Measurements from ENCODE around the gene ACADVL.
"Not testable (repeated sequence)": the region's sequence is repeated elsewhere in the genome, so short reads cannot be mapped to it uniquely, and the experiment has no call there.

The ACADVL gene

GRCh38 chr17:7219812-7220592, at the start of gene ACADVL, which contains the start of gene DLG4:
ACADVL (plus strand) TSS chr17:7219938; CDS start chr17:7219985, 47 bp downstream.
DLG4 (minus strand) TSS chr17:7219836.
- DNase-seq = peak; percentile 60

GRCh38 chr17:7172522-7173191, 47.1 kb upstream of the ACADVL start:
- not testable (repeated sequence) for DNase-seq

GRCh38 chr17:7173687-7174602, 45.8 kb upstream of the ACADVL start:
- no peak for DNase-seq

- no peak for DNase-seq
Observed at GRCh38 chr17:7174603-7175326, 45.0 kb upstream of the ACADVL start.

GRCh38 chr17:7175330-7175733, 44.4 kb upstream of the ACADVL start:
- no peak for DNase-seq

- no peak for DNase-seq
Observed at GRCh38 chr17:7176107-7176840, 43.5 kb upstream of the ACADVL start.

- DNase-seq = no peak
Observed at GRCh38 chr17:7176841-7177190, 42.9 kb upstream of the ACADVL start.

GRCh38 chr17:7177191-7177953, 42.4 kb upstream of the ACADVL start:
- peak; percentile 18 for DNase-seq

- DNase-seq = no peak
Observed at GRCh38 chr17:7177954-7178477, 41.7 kb upstream of the ACADVL start.

GRCh38 chr17:7178973-7179316, 40.8 kb upstream of the ACADVL start:
- no peak for DNase-seq

GRCh38 chr17:7179317-7180254, 40.2 kb upstream of the ACADVL start, which contains the start of gene ASGR1:
ASGR1 (minus strand) TSS chr17:7179370; CDS start chr17:7178563, 807 bp downstream.
- no peak for DNase-seq

GRCh38 chr17:7182101-7182500, 37.6 kb upstream of the ACADVL start:
- DNase-seq = not testable (repeated sequence)

GRCh38 chr17:7183433-7184090, 36.2 kb upstream of the ACADVL start:
- DNase-seq = no peak

GRCh38 chr17:7184091-7184488, 35.6 kb upstream of the ACADVL start:
- DNase-seq = no peak

- DNase-seq = no peak
Observed at GRCh38 chr17:7184647-7185046, 35.1 kb upstream of the ACADVL start.

GRCh38 chr17:7186241-7186640, 33.5 kb upstream of the ACADVL start:
- no peak for DNase-seq

- DNase-seq = no peak
Observed at GRCh38 chr17:7190276-7190917, 29.3 kb upstream of the ACADVL start.

- no peak for DNase-seq
Observed at GRCh38 chr17:7191069-7191468, 28.7 kb upstream of the ACADVL start.
